MCF 10A (cell line): ENCODE measurements around the gene ABCB7. TPM values are rescaled to one million over a fixed set of nuclear protein-coding genes. Genes with fewer than 3 reads are reported as not detected.

Experiments
- BruUV-seq: library from RNA; stranded (reverse); fragments of 400-500 nt; replicated peaks from 2 replicates; lab custom pipeline; 2021; lab: Mats Ljungman, UMichigan
- CTCF ChIA-PET: fragments of 300-600 bp; sonication (Branson Sonifier 250); formaldehyde crosslinking; extraction: SDS; loops from one replicate; lab custom pipeline; 2021; ENCODE audit warnings: antibody characterized with exemption, inconsistent platforms; lab: Yijun Ruan, JAX
- POLR2A ChIA-PET: fragments of 300-600, 350-650 bp; sonication (Branson Sonifier 250); formaldehyde crosslinking; extraction: SDS; loops from one replicate; lab custom pipeline; 2020; ENCODE audit warnings: antibody characterized with exemption, inconsistent platforms; lab: Yijun Ruan, JAX
- DNase-seq: peaks from one replicate; pipeline ENCODE4 v3.0.0-alpha.2; 2018; ENCODE audit not compliant: unreplicated experiment
- H3K27ac Mint-ChIP-seq: one replicate; pipeline ENCODE4 v1.8.0; 2022; ENCODE audit warnings: mild to moderate bottlenecking, low read depth, mixed read lengths; ENCODE audit not compliant: unreplicated experiment
- H3K27me3 Mint-ChIP-seq: one replicate; pipeline ENCODE4 v1.8.0; 2022; ENCODE audit warnings: mixed read lengths; ENCODE audit not compliant: insufficient read depth, unreplicated experiment
- H3K36me3 Mint-ChIP-seq: one replicate; pipeline ENCODE4 v1.8.0; 2022; ENCODE audit warnings: mild to moderate bottlenecking, moderate library complexity, mixed read lengths; ENCODE audit not compliant: insufficient read depth, unreplicated experiment
- H3K4me1 Mint-ChIP-seq: one replicate; pipeline ENCODE4 v1.8.0; 2022; ENCODE audit warnings: mixed read lengths; ENCODE audit not compliant: insufficient read depth, unreplicated experiment
- H3K4me3 Mint-ChIP-seq: one replicate; pipeline ENCODE4 v1.8.0; 2022; ENCODE audit warnings: mild to moderate bottlenecking, moderate library complexity, mixed read lengths; ENCODE audit not compliant: unreplicated experiment
- H3K9me3 Mint-ChIP-seq: one replicate; pipeline ENCODE4 v1.8.0; 2022; ENCODE audit warnings: mixed read lengths; ENCODE audit not compliant: unreplicated experiment
- intact Hi-C: fragments of 100-400 bp; cut with micrococcal nuclease; formaldehyde crosslinking; loops from 2 replicates; pipeline ENCODE4 v1.14.1; 2022
- total RNA-seq: library from RNA; stranded (reverse); gene quantifications from 2 replicates; pipeline ENCODE4 v1.2.3, GENCODE V29; 2022
- TF ChIP-seq, protein P1 (sequence below): fragments of 200-600 bp; IDR thresholded peaks from one replicate; pipeline ENCODE4 v1.8.0; 2022; ENCODE audit warnings: antibody characterized with exemption, mild to moderate bottlenecking; ENCODE audit not compliant: unreplicated experiment

ABCB7 gene
- total RNA-seq, 1 experiment from 2014 or later, result 24.7 TPM

DNA sequence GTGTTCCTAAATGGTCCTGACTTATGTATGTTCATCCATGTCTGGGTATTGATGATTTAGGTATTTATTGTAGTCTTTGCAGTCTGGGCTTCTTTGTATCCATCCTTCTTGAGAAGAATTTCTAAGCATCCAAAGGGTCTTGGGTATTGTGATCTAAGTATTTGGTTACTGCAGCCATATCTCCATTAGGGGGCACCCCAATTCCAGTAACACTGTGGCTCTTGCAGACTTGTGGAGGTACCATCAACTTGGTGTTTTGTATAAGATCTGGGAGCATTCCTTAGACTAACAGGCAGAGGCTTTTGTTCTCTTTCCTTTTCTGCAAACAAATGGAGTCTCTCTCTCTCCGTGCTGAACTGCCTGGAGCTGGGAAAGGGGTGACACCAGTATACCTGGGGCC, 117.2 kb downstream of the ABCB7 start:
- CTCF ChIA-PET, result no interaction called here
- intact Hi-C loops, result loop anchor here (10.0 kb wide), 1 partner anchor 566 kb away; no protein-coding TSS in a partner anchor
- POLR2A ChIA-PET, result no interaction called here
- peaks cover 22% of the 10 kb centered on the region for H3K9me3 Mint-ChIP-seq
- no peaks in the 10 kb centered on the region for H3K4me1 Mint-ChIP-seq
- H3K27me3 Mint-ChIP-seq, result peaks cover 38% of the 10 kb centered on the region
- TF ChIP-seq, protein P1, sequence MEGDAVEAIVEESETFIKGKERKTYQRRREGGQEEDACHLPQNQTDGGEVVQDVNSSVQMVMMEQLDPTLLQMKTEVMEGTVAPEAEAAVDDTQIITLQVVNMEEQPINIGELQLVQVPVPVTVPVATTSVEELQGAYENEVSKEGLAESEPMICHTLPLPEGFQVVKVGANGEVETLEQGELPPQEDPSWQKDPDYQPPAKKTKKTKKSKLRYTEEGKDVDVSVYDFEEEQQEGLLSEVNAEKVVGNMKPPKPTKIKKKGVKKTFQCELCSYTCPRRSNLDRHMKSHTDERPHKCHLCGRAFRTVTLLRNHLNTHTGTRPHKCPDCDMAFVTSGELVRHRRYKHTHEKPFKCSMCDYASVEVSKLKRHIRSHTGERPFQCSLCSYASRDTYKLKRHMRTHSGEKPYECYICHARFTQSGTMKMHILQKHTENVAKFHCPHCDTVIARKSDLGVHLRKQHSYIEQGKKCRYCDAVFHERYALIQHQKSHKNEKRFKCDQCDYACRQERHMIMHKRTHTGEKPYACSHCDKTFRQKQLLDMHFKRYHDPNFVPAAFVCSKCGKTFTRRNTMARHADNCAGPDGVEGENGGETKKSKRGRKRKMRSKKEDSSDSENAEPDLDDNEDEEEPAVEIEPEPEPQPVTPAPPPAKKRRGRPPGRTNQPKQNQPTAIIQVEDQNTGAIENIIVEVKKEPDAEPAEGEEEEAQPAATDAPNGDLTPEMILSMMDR, result no peak
- no peak overlapping the region for H3K27ac Mint-ChIP-seq
- H3K4me3 Mint-ChIP-seq, result no peak overlapping the region
- peak; percentile 8 for DNase-seq
- H3K36me3 Mint-ChIP-seq, result peaks cover 5% of the 10 kb centered on the region
- BruUV-seq, result no TSS peak

Other genes with a start within 250 kb of the ABCB7 start
- gene NEXMIF, start 230.8 kb downstream of the ABCB7 start, total RNA-seq, result not detected in 2 replicates
- gene UPRT, start 117.8 kb upstream of the ABCB7 start, total RNA-seq, result 9.6 and 11.0 TPM in 2 replicates